ENCODE results near the gene TMEM184B.

DNA sequence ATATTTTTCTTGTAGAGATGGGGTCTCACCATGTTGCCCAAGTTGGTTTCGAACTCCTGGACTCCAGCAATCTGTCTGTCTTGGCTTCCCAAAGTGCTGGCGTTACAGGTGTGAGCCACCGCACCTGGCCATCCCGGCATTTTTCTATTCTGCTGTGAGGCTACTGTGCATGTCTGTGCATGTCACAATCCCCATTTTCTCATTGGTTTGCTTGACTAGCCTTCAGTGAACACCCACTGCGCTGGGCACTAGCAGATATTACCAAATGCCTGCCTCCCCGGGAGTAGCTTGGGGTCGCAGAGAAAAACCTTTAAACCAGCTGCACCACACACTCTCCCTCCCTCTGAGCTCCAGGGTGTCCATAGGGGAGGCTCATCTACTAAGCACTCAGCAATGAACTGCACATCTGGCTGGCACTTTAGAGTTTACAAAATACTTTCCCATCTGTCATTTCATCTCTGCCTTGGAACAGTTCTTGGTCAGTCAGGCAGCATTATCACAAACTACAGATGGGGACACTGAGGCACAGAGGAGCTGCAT, 39.5 kb upstream of the TMEM184B start:
- TF ChIP-seq, protein P1, sequence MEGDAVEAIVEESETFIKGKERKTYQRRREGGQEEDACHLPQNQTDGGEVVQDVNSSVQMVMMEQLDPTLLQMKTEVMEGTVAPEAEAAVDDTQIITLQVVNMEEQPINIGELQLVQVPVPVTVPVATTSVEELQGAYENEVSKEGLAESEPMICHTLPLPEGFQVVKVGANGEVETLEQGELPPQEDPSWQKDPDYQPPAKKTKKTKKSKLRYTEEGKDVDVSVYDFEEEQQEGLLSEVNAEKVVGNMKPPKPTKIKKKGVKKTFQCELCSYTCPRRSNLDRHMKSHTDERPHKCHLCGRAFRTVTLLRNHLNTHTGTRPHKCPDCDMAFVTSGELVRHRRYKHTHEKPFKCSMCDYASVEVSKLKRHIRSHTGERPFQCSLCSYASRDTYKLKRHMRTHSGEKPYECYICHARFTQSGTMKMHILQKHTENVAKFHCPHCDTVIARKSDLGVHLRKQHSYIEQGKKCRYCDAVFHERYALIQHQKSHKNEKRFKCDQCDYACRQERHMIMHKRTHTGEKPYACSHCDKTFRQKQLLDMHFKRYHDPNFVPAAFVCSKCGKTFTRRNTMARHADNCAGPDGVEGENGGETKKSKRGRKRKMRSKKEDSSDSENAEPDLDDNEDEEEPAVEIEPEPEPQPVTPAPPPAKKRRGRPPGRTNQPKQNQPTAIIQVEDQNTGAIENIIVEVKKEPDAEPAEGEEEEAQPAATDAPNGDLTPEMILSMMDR (IDR thresholded peaks at IDR 0.05; ENCODE audit: insufficient read depth, low read length, poor library complexity, severe bottlenecking) = no peak
- TF ChIP-seq EZH2phosphoT487 (conservative IDR thresholded peaks at IDR 0.05; ENCODE audit: low read length) = no peak

Data from SU-DHL-6 (cell line).